DMS79 (cell line): ENCODE measurements around the gene TYROBP.
A peak's percentile ranks its signal among the peaks of the same experiment; 100 is the strongest.
"Not testable (repeated sequence)": the region's sequence is repeated elsewhere in the genome, so short reads cannot be mapped to it uniquely, and the experiment has no call there.

Experiments used
- DNase-seq: peaks from one replicate; lab custom pipeline; 2025; lab: John Stamatoyannopoulos, UW

TYROBP gene

DNA sequence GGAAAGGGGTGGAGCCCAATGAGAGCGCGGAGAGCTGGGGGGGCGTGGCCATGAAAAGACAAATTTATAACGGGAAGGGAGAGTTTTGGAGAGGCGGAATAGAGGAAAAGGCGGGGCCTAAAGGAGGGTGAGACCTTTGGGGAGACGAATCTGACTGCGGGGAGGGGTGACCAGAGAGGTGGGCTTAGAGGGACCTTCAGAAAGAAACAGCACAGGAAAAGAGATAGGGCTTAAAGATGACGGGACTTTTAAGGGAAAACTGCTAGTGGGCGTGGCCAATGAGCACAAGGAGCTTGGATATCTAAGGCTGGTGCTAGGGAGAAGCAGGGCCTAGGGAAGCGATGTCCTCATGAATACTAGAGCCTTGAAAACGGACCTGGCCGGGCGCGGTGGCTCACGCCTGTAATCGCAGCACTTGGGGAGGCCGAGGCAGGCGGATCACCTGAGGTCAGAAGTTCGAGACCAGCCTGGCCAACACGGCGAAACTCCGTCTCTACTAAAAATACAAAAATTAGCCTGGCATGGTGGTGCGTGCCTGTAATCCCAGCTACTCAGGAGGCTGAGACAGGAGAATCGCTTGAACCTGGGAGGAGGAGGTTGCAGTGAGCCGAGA is 37.9 kb downstream of the TYROBP start:
- DNase-seq: not testable (repeated sequence)

DNA sequence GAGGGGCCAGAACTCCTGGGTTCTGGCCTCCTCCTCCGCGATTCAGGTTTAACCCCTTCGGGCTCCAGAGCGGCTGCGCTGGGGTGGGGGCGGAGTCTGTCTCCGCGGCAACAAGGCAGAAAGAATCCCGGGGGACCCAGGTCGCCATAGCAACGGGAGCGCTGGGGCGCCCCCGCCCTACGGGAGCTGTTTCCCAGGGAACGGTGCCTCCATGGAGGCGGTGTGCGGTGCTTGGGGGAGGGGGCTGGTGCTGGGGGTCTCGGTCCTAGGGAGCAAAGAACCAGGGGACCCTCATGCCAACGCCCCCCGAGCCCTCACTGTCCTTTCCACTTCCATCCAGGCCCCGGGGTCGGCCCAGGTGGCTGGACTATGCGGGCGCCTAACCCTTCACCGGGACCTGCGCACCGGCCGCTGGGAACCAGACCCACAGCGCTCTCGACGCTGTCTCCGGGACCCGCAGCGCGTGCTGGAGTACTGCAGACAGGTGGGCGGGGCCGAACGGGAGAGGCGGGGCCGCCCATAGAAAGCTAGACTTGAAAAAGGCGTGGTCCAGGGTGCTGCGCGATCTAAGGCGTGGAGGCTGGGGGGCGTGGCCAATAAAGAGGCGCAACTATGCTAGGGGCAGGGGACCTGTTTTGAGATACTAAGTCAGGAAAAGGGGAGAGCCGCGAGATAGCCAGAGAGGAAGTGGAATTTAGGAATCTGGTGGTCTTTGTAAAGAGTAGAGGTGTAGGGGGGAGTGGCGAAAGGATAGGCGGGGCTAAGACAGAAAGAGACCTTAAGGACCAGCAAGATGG is 38.6 kb downstream of the TYROBP start:
- peak; percentile 72 for DNase-seq

DNA sequence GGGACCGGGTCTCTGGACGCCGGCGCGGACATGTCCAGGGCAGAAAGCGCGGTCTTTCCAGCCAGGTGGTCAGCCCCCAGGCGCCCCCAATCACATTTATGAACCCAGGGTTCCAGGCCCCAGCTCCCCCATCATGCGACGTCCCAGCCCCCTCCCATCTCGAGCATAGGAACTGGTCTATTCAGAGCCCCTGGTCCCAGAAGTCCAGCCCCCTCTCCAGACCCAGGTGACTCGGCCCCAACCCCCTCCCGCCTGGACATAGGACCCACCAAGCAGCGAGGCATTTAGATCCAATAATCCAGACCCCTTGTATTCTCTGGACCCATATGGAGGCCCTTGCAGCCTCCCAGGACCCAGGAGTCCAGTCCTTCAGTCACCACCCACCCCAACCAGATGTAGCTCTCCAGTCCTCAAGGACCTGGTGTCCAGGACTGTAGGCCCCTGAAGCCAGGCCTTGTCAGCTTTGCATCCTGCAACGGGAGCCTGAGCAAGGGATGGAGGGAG is 39.2 kb downstream of the TYROBP start:
- DNase-seq: no peak

DNA sequence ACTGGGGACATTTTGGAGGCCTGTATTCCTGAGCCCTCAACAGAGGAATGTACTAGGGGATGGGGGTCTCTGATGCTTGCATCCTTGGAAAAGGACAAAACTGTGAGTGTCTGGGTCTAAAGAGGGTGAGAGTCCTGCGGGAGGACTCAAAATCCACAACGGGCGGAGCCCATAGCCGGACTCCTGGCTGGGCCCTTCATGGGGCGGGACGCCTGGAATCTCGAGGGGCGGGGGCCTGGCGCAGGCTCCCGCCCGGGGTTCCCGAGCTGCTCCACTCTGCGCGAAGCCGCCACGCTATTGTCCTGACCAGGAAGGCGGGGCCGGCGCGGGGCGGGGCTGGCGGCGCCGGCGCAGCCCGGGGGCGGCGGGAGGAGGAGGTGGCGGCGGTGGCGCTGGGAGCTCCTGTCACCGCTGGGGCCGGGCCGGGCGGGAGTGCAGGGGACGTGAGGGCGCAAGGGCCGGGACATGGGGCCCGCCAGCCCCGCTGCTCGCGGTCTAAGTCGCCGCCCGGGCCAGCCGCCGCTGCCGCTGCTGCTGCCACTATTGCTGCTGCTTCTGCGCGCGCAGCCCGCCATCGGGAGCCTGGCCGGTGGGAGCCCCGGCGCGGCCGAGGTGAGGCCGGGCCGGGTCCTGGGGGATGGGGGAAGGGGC is 39.8 kb downstream of the TYROBP start, which contains the start of gene APLP1:
Gene APLP1 (plus strand): TSS at position 403 of the 651 bp plus-strand sequence. CDS start 63 bp downstream, at position 466.
- DNase-seq: peak; percentile 50

DNA sequence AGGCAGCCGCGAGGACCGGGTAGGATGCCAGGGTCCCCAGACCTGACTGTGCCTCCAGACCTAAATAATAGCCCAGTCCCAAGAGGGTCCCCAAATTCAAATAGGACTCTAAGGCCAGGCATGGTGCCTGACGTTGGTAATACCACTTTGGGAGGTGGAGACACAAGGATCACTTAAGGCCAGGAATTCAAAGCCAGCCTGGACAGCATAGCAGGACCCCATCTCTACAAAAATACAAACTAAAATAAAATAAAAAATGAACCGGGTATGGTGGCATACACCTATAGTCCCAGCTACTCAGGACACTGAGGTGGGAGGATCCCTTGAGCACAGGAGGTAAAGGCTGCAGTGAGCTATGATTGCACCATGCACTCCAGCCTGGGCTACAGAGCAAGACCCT is 45.1 kb downstream of the TYROBP start:
- DNase-seq: no peak

DNA sequence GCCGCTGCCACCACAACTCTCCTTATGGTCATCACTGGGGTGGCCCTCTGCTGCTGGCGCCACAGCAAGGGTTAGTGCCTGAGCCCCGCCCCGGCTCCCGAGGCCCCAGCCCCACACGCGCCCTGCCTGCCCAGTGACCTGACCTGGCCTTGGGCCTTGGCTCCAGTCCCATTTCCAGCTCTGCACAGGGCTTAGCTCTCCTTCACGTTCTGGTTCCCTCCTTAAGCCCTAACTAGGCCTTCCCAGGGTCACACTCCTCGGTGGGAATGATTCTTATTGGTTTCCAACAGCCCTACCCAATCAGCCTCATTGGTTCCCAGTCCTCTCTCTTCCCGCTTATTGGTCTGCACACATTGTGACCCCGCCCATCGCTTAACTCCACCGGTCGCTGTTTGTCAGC is 45.6 kb downstream of the TYROBP start:
- DNase-seq: no peak

DNA sequence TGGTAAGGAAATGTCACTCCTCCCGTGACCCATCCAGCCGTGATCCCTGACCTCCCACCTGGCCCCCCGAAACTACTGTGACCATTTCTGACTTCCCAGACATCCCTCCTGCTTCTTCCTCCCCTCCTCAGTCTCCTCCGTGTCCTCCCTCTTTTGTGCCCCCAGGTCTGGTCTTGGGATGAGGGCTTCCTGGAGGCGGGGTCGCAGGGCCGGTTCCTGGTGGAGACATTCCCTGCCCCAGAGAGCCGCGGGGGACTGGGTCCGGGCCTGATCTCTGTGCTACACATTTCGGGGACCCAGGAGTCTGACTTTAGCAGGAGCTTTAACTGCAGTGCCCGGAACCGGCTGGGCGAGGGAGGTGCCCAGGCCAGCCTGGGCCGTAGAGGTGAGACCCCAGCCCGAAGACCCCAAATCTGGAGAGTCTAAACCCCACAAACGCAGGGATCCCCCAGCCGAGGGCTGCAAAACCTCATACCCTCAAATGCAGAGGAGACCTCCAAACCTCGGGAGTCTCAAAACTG is 46.4 kb downstream of the TYROBP start:
- DNase-seq: no peak

DNA sequence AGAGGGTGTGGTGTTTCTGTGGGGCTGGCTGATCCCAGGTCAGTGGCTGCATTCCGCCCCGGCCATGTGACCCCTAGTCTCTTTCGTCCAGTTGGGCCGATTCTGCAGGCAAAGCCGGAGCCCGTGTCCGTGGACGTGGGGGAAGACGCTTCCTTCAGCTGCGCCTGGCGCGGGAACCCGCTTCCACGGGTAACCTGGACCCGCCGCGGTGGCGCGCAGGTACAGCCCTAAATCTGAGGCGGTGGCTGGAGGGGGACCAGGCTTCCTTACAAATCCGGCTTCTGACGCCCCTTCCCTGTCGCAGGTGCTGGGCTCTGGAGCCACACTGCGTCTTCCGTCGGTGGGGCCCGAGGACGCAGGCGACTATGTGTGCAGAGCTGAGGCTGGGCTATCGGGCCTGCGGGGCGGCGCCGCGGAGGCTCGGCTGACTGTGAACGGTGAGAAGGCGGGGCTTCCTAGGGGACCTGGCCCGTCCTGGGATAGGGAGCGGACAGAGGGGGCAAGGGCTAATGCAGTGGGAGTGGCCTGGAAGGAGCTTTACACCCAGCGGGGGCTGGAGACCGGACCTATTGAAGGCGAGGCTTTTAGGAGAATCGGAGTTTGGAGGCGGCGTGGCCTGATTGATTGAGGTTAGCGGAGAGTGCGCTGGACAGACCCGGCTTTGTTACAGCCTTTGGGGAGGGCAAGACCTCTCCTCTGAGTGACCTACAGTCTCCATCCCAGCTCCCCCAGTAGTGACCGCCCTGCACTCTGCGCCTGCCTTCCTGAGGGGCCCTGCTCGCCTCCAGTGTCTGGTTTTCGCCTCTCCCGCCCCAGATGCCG is 47.1 kb downstream of the TYROBP start:
- no peak for DNase-seq

DNA sequence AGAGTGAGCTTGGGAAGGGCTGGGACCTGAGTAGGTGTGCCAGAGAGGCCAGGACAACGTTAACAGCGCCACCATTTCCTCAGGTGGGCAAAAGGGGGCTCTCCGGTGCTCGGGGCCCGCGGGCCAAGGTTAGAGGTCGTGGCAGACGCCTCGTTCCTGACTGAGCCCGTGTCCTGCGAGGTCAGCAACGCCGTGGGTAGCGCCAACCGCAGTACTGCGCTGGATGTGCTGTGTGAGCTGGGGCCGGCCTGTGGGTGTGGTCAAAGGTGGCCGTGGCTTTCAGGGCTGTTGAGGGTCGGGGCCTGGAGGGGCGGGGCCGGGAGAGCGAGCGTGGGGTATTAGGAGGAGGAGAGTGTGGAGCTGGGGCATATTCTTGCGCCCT is 47.7 kb downstream of the TYROBP start:
- DNase-seq: no peak

DNA sequence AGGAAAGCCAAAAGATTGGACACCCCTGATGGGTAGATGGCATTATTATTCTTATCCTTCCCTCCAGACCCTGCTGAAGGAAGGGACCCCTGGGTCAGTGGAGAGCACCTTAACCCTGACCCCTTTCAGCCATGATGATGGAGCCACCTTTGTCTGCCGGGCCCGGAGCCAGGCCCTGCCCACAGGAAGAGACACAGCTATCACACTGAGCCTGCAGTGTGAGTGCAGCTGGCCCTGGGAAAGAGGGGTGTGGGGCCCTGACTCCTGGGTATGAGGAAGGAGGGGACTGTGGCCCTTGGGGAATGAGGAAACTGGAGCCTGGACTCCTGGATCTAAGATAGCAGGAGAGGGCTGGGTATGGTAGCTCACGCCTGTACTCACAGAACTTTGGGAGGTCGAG is 48.7 kb downstream of the TYROBP start:
- DNase-seq: no peak

DNA sequence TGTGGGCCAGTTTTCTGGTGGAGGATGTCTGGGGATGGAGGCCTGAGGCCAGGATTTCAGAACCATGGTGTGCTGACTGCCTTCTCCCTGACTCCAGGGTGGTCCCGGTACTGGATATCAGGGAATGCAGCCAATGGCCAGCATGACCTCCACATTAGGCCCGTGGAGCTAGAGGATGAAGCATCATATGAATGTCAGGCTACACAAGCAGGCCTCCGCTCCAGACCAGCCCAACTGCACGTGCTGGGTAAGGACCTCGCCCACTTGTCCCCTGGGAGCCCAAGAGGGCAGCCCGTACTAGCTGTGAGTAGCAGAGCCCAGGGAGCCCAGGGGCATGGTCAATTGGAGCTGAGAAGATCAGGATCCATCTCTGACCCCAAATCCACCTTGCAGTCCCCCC is 49.8 kb downstream of the TYROBP start:
- no peak for DNase-seq

DNA sequence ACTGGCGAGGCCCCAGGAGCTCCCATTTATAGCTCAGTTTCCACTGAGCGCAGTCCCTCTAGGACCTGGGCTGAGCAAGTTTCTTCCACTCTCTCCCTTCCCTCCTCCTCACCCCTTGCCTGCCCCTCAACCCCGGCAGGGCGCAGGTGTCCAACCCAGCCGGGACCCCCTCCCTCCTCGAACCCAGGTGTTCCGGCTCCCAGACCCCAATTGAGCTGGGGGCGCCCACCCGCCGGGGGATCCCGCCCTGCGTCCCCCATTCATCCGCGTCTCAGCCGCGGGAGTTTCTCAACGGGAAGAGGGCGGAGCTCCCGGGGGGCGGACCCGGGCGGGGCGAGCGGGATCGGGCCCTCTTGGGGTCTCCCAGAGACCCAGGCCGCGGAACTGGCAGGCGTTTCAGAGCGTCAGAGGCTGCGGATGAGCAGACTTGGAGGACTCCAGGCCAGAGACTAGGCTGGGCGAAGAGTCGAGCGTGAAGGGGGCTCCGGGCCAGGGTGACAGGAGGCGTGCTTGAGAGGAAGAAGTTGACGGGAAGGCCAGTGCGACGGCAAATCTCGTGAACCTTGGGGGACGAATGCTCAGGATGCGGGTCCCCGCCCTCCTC is 51.4 kb downstream of the TYROBP start, which contains the start of gene KIRREL2:
Gene KIRREL2 (plus strand): TSS at position 366 of the 604 bp plus-strand sequence. CDS start 209 bp downstream, at position 575.
- peak; percentile 38 for DNase-seq
